ENCODE measurements around the gene TEDC2.

Gene TEDC2, protein sequence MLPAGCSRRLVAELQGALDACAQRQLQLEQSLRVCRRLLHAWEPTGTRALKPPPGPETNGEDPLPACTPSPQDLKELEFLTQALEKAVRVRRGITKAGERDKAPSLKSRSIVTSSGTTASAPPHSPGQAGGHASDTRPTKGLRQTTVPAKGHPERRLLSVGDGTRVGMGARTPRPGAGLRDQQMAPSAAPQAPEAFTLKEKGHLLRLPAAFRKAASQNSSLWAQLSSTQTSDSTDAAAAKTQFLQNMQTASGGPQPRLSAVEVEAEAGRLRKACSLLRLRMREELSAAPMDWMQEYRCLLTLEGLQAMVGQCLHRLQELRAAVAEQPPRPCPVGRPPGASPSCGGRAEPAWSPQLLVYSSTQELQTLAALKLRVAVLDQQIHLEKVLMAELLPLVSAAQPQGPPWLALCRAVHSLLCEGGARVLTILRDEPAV

DNA sequence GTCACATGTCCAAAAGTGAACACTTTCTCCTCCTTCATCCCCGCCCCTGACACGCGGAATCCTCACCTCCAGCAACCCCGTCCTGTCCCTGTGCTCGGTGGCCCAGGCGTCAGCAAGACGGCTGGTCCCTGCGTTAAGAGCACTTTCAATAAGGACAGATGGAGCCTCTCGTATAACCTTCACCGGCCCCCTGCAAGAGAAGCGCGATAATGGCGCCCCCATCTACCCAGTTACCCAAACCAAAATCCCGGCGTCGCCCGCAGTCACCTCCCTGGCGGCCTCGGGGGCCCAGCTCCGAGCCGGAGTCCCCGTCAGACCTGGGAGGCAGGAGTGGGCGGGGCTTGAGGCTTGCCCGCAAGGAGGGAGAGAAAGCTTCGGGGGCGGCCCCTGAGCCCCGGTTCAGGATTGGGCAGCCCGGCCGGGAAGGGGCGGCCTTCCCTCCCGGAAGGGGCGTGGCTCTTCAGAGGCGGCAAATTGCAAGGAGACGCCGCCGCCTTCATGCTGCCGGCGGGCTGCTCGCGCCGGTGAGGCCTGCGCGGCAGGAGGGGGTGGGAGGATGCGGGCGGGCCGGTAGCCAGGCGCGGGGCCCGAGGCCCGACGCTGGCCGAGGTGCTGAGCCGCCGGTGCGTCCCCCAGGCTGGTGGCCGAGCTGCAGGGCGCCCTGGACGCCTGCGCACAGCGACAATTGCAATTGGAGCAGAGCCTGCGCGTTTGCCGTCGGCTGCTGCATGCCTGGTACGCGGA, at the start of gene TEDC2:
Gene TEDC2, plus strand, starts transcription at position 463 of the 744 bp plus-strand sequence. Its CDS starts 36 bp downstream, at position 499.
- Mint-ChIP-seq H3K36me3 (no peaks in the 10 kb centered on the region), H3K27ac (no peak within 1 kb of the TSS), H3K4me3 (peak within 1 kb of the TSS; percentile 85), H3K4me1 (peaks cover 4% of the 10 kb centered on the region), H3K27me3 (peaks cover 2% of the 10 kb centered on the region), H3K9me3 (no peaks in the 10 kb centered on the region)
- DNase-seq (ENCODE audit: low spot score in 2 of 2) (peak; percentile 89 to 93), ATAC-seq (ENCODE audit: low read depth) (peak; percentile 99)

DNA sequence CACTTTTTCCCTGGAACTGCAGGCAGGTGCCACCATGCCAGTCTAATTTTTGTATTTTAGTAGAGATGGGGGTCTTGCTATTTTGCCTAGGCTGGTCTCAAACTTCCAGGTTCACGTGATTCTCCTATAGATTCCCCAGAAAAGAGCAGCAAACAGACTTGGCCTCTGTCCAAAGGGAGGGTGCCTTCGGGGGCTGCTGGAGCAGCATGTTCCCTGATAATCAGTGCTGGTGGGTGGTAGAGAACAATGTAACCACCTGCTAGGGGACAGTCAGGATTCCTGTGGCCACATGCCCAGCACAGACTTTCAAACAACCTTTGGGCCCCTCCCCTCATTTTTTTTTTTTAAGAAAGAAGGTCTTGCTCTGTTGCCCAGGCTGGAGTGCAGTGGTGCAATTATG, 44.8 kb upstream of the TEDC2 start:
- DNase-seq (ENCODE audit: low spot score in 2 of 2) = no peak
- H3K4me1 Mint-ChIP-seq = no peaks in the 10 kb centered on the region

DNA sequence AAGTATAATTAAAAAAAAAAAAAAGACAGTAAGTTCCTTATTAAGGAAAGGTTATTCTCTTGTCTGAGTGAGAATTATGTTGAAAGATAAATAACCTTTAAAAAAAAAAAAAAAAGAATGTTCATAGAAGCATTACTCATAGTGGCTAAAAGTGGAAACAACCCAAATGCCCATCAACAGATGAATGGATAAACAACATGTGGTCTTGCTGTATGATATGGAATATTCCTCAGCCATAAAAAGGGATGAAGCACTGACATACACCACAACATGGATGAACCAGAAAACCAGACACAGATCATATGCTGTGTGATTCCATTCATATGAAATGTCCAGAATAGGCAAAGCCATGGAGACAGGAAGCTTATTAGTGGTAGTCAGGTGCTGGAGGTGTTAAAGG, 39.9 kb upstream of the TEDC2 start:
- no peaks in the 10 kb centered on the region for H3K36me3 Mint-ChIP-seq

More for the DNA sequence above, 44.8 kb upstream of the TEDC2 start:
- Mint-ChIP-seq H3K27ac (no peak overlapping the region), H3K4me3 (no peak overlapping the region), H3K9me3 (no peaks in the 10 kb centered on the region), H3K27me3 (peaks cover 5% of the 10 kb centered on the region), H3K36me3 (no peaks in the 10 kb centered on the region)
- ATAC-seq (ENCODE audit: low read depth) = no peak

DNA sequence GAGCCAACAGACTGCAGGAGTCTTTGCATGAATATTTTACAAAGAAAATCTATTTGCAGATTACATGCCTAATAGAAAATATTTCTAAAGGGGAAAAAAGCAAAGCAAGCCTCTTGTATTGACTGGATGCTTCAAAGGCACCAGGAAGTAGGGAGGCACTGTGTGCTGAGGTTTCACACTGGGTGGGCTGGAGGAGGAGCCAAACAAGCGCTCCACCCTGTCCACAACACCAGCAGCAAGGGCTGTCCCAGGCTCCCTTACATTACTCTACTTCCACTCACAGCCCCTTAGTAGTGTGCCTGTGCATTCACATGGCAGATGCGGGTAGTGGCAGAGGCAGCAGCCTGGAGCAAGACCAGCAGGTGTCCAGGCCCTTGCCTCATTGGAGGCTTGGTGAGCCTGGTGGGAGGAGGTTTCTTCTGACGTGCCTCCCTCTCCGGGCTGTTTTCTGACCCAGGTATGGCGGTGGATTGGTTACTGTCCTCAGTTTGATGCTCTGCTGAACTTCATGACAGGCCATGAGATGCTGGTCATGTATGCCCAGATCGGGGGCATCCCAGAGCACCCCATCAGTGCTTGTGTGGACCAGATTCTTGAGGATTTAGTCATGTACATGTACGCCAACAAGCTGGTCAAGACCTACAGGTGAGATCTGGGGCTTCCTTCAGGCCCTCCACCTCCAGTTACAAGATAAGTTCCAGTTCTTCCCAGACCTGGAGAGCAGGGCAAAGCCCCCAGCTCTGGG, 37.6 kb upstream of the TEDC2 start:
- no peak for DNase-seq (ENCODE audit: low spot score in 2 of 2)
- Mint-ChIP-seq H3K27ac (no peak overlapping the region), H3K4me1 (peaks cover 2% of the 10 kb centered on the region), H3K27me3 (peaks cover 2% of the 10 kb centered on the region), H3K9me3 (no peaks in the 10 kb centered on the region), H3K4me3 (no peak overlapping the region), H3K36me3 (no peaks in the 10 kb centered on the region)
- ATAC-seq (ENCODE audit: low read depth) = no peak

More for the DNA sequence above, 39.9 kb upstream of the TEDC2 start:
- Mint-ChIP-seq H3K27ac (no peak overlapping the region), H3K4me1 (peaks cover 2% of the 10 kb centered on the region), H3K9me3 (no peaks in the 10 kb centered on the region), H3K4me3 (no peak overlapping the region), H3K27me3 (peaks cover 2% of the 10 kb centered on the region)
- DNase-seq (ENCODE audit: low spot score in 2 of 2) = no peak
- ATAC-seq (ENCODE audit: low read depth) = no peak

DNA sequence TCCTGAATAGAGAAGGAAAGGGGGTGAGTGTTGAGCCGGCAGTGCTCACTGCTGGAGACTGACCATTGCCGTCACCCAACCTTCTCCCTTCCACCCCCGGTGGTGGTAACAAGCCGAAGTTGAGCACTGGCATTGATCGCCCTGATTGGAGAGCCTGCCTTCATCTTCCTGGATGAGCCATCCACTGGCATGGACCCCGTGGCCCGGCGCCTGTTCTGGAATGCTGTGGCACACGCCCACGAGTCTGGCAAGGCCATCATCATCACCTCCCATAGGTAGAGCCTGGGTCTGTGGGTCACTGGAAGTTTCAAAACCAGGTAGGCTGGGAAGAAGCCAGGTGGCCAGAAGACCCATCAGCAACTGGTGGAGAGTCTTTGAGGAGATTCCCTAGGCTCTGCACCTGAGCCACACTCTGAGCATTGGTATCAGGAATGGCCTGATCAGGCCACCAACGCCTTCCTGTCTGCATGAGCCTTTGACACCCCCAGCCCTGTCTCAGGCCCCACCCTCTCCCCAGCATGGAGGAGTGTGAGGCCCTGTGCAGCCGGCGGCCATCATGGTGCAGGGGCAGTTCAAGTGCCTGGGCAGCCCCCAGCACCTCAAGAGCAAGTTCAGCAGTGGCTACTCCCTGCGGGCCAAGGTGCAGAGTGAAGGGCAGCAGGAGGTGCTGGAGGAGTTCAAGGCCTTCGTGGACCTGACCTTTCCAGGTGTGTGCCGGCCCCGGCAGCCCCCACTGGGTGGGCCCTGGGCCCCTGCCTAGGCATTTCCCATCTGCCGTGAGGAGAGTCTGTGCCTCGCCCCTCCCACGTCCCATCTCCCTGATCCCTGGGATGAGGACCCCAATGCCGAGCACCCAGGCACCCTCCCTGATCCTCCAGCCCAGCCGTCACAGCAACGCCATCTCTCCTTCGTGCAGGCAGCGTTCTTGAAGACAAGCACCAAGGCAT, 35.6 kb upstream of the TEDC2 start:
- no peaks in the 10 kb centered on the region for H3K27me3 Mint-ChIP-seq
- H3K4me3 Mint-ChIP-seq = no peak overlapping the region
- no peak for DNase-seq (ENCODE audit: low spot score in 2 of 2)

DNA sequence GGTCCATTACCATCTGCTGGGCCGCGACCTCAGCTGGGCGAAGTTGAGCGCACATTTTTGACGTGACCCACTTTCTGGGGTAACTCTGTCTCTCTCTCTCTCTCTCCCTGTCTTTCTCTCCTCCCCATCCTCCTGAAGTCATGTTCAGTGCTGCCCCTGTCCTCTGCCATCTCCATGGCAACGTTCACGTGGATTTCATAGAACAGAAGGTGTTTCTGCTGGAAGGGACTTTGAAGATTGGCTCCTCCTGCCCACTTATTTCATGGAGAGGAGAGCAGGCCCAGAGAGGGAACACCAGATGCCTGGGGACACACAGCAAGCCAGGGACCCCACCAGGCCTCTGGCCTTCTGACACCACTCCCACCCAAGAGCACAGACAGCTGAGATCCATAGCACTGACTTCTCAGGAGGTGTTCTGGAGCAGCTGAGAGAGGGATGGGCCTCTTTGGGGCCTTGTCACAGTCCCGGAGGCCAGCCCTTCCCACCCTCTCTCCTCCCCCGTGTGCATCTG, 34.8 kb upstream of the TEDC2 start:
- Mint-ChIP-seq H3K4me1 (peaks cover 9% of the 10 kb centered on the region), H3K27me3 (no peaks in the 10 kb centered on the region), H3K36me3 (no peaks in the 10 kb centered on the region), H3K27ac (no peak overlapping the region), H3K4me3 (no peak overlapping the region), H3K9me3 (no peaks in the 10 kb centered on the region)
- no peak for ATAC-seq (ENCODE audit: low read depth)
- DNase-seq (ENCODE audit: low spot score in 2 of 2) = no peak

More for the DNA sequence above, 35.6 kb upstream of the TEDC2 start:
- no peaks in the 10 kb centered on the region for H3K9me3 Mint-ChIP-seq
- no peak overlapping the region for H3K27ac Mint-ChIP-seq
- peaks cover 6% of the 10 kb centered on the region for H3K4me1 Mint-ChIP-seq
- no peak for ATAC-seq (ENCODE audit: low read depth)
- H3K36me3 Mint-ChIP-seq = no peaks in the 10 kb centered on the region

DNA sequence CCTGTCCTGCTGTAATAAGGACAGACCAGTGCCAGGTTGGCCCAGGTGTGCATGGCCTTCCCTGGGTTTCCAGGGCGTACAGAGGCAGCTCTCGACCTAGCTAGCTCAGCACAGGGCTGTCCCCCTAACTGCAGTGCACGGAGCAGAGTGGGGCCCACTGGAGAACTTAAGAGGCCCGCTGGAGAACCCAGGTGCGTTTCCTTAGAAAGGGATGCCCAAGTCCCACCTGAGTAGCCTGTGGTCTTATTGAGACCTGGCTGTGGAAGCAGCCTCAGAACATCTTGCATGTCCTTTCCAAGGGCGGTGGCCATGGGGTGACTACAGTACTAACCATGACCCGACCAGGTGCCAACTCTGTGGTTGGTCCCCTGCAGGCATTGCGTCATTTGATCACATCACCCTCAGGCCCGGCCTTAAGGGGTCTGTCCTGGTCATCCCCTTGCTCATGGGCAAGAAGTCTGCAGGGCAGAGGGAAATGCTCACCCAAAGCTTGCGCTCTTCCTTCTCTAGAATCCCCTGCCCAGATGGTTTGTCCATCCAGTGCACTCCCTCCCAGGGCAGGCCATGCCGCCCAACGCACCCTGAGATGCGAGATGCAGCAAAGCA, 34.0 kb upstream of the TEDC2 start:
- Mint-ChIP-seq H3K36me3 (no peaks in the 10 kb centered on the region), H3K4me1 (peaks cover 13% of the 10 kb centered on the region), H3K4me3 (no peak overlapping the region), H3K27me3 (no peaks in the 10 kb centered on the region), H3K9me3 (no peaks in the 10 kb centered on the region), H3K27ac (no peak overlapping the region)
- no peak for DNase-seq (ENCODE audit: low spot score in 2 of 2)
- ATAC-seq (ENCODE audit: low read depth) = no peak

DNA sequence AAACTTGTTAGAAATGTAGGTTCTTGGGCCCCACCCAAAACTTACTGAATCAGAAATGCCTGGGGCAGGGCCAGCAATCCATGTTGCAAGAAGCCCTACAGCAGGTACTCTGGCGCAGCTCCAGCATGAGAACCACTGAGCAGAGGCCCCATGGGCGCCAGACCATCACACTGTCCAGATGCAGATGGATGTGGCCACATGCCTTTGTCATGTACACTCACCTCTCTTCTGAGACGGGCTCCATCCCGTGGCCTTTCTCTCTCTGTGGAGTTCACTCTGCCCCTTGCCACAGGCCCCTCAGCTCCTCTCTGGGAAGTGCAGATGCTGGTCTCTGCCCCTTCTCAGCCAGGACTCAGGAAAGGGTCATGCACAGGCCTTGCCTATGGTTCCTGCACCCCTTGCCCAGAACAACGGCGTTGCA, 33.0 kb upstream of the TEDC2 start:
- no peaks in the 10 kb centered on the region for H3K9me3 Mint-ChIP-seq
- H3K27ac Mint-ChIP-seq = no peak overlapping the region
- H3K4me1 Mint-ChIP-seq = peaks cover 13% of the 10 kb centered on the region
- H3K27me3 Mint-ChIP-seq = no peaks in the 10 kb centered on the region
- ATAC-seq (ENCODE audit: low read depth) (no peak), DNase-seq (ENCODE audit: low spot score in 2 of 2) (no peak)
- H3K4me3 Mint-ChIP-seq = no peak overlapping the region
- no peaks in the 10 kb centered on the region for H3K36me3 Mint-ChIP-seq

DNA sequence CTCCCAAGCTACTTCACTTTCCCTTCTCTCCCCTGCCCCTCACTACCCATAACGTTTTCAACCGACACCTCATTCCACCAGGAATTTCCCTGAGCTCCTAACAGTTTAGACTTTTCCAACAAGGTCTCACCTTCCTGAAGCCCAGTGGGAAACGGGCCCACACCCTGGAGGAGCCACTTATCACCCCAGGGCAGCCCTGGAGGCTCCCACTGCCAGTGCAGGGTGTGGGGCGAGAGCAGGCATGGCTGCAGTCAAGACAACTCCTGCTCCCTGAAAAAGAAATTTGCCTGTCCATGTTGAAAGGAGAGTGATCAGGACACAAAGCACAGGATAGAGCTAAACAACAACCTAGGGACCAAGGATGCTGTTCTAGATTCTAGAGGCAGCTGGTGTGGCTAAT, 32.4 kb upstream of the TEDC2 start:
- DNase-seq (ENCODE audit: low spot score in 2 of 2) = no peak
- Mint-ChIP-seq H3K4me1 (peaks cover 13% of the 10 kb centered on the region), H3K36me3 (no peaks in the 10 kb centered on the region), H3K9me3 (no peaks in the 10 kb centered on the region), H3K4me3 (peak overlapping the region; percentile 55), H3K27ac (no peak overlapping the region), H3K27me3 (no peaks in the 10 kb centered on the region)
- no peak for ATAC-seq (ENCODE audit: low read depth)

DNA sequence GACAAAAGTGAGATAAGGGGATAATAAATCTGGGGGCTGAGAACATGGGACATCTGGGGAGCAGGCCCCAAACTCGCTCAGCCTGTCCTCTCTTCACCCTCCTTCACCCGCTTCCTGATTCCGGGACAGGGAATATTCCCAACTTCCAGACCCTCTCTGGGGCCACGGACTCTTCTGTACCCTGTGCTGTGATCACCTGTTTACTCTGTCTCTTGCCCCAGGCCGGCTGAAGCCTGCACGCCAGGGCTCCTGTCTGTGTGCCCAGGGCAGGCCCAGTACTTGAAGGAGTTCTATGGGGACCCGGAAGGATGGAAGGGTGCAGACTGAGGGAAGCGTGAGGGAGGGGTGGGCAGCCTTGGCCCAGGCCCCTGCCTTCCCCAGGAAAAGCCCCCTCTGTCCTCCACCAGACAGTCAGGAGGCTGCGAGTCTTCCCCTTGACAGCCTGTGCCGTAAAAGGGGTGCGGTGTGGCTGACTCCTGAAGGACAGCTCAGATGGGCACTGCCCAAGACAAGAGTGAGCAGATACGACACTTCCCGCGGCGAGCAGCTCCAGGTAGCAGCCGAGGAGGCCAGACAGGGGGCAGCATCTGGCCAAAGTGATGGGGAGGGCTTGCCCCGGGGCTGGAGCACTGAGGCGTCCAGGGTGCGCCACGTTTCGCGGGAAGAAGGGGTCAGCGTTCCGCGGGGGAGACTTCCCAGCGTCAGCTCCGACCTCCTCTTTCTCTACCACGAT, 31.7 kb upstream of the TEDC2 start:
- DNase-seq (ENCODE audit: low spot score in 2 of 2) (peak in 1 of 2 donors; percentile 39), ATAC-seq (ENCODE audit: low read depth) (no peak)
- Mint-ChIP-seq H3K4me3 (peak overlapping the region; percentile 93), H3K9me3 (no peaks in the 10 kb centered on the region), H3K27me3 (no peaks in the 10 kb centered on the region), H3K36me3 (peaks cover 3% of the 10 kb centered on the region), H3K27ac (peak overlapping the region; percentile 43), H3K4me1 (peaks cover 15% of the 10 kb centered on the region)

DNA sequence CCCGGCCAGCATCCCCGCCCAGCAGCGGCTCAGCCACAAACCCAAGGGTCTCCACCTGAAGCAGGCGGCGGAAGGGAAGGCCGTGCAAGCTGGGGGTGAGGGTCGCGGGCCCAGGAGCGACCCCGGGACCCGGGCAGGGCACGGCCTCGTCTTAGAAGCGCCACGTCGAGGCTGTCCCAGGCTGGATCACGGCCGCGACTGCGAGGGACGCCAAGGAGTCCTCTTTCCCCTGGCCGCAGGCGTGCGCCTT, 31.2 kb upstream of the TEDC2 start:
- DNase-seq (ENCODE audit: low spot score in 2 of 2) = no peak
- peak; percentile 14 for ATAC-seq (ENCODE audit: low read depth)
- Mint-ChIP-seq H3K36me3 (peaks cover 5% of the 10 kb centered on the region), H3K4me1 (peaks cover 15% of the 10 kb centered on the region), H3K27me3 (no peaks in the 10 kb centered on the region), H3K27ac (peak overlapping the region; percentile 43), H3K4me3 (peak overlapping the region; percentile 93), H3K9me3 (no peaks in the 10 kb centered on the region)

DNA sequence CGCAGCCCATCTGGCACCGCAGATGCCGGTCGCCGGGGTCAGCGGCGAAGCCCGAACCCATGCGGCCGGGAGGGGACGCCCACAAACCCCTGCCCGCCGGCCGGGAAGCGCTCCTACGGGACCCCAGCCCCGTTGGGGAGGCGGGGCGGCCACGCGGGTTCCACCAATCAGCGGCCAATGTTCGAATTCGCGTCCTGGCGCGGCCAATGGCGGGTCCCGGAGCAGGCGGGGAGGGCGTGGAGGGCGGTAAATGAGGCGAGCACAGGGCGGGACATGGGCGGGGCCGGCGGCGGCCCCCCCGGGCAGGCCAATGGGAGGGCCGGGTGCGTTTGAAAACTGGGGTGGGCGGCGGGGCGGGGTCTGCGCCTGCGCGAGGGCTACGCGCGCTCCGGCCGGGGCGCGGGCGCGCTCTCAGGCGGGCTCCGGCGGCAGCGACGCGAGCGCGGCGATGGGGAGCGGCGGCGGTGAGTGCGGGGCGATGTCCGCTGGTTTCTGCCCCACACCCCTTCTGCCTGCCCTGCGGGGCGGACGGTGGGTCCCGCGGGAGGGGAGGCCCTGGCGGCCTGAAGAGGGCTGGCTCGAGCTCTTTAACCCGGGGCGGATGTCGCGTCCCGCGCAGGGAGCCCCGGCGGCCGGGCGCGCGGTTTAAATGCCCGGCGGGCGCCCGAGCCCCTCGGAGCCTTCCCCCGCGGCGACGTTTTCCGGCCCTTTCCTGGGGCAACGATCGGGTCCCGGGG, 30.7 kb upstream of the TEDC2 start, which contains the start of gene CCNF:
Gene CCNF, plus strand, starts transcription at position 414 of the 737 bp plus-strand sequence. Its CDS starts 35 bp downstream, at position 449.
- ATAC-seq (ENCODE audit: low read depth) = peak; percentile 93

More for the DNA sequence above, 30.7 kb upstream of the TEDC2 start, which contains the start of gene CCNF:
- peak; percentile 88 to 91 for DNase-seq (ENCODE audit: low spot score in 2 of 2)
- peaks cover 6% of the 10 kb centered on the region for H3K36me3 Mint-ChIP-seq
- H3K4me1 Mint-ChIP-seq = peaks cover 15% of the 10 kb centered on the region
- peak within 1 kb of the TSS; percentile 93 for H3K4me3 Mint-ChIP-seq
- no peaks in the 10 kb centered on the region for H3K27me3 Mint-ChIP-seq
- peak within 1 kb of the TSS; percentile 43 for H3K27ac Mint-ChIP-seq
- no peaks in the 10 kb centered on the region for H3K9me3 Mint-ChIP-seq
